A549 (cell line): ENCODE data around the gene CUX1. TPM values are rescaled to one million over a fixed set of nuclear protein-coding genes. Genes with fewer than 3 reads are reported as not detected.

Source experiments
- ATAC-seq, 2 experiments: fragments of 200-7000 bp in 1 of 2; fragments of >200 bp in 1 of 2; cut with Nextera tagmentation in 1 of 2; cut with Tn5 transposase in 1 of 2; 3 replicates each; pipeline versions ENCODE4 v1.8.0 to v1.9.1; 2018 to 2020; ENCODE audit warnings: mild to moderate bottlenecking in 1 of 2, moderate library complexity in 1 of 2
- CTCF ChIA-PET: fragments of 300-600 bp; sonication (Branson Sonifier 250); formaldehyde crosslinking; extraction: SDS; loops from one replicate; lab custom pipeline; 2021; ENCODE audit warnings: antibody characterized with exemption, inconsistent platforms; lab: Yijun Ruan, JAX
- POLR2A ChIA-PET: fragments of 350-600 bp; formaldehyde crosslinking; extraction: SDS; loops from one replicate; lab custom pipeline; 2021; ENCODE audit warnings: antibody characterized with exemption, inconsistent platforms; lab: Yijun Ruan, JAX
- DNase-seq, 2 experiments: peaks; one replicate each; pipeline versions ENCODE4 v3.0.0 to v3.0.0-alpha.2; 2011 to 2016; ENCODE audit warnings: low read depth in 1 of 2, low spot score in 1 of 2
- FAIRE-seq: peaks from 2 replicates; lab custom pipeline; 2011; peaks lifted over from hg19 to GRCh38; lab: Jason Lieb, UNC
- H3K27ac ChIP-seq, 2 experiments: fragments of >200 bp; sonication (Bioruptor Twin); formaldehyde crosslinking; 3 replicates each; pipeline ENCODE4 v1.5.1; 2016 to 2017
- H3K4me1 ChIP-seq: fragments of >200 bp; sonication (Bioruptor Twin); formaldehyde crosslinking; 3 replicates; pipeline ENCODE4 v1.6.1; 2016
- H3K4me2 ChIP-seq: fragments of >200 bp; sonication (Bioruptor Twin); formaldehyde crosslinking; 3 replicates; pipeline ENCODE4 v1.6.1; 2016
- H3K4me3 ChIP-seq: fragments of >200 bp; sonication (Bioruptor Twin); formaldehyde crosslinking; 3 replicates; pipeline ENCODE4 v1.5.1; 2016
- H3K9me3 ChIP-seq: fragments of >200 bp; sonication (Bioruptor Twin); formaldehyde crosslinking; 3 replicates; pipeline ENCODE4 v1.6.1; 2016
- ATOH8 ChIP-seq: fragments of 250-450 bp; sonication (Bioruptor Pico); IDR thresholded peaks from 2 replicates; pipeline ENCODE4 v1.5.0; 2020; ENCODE audit warnings: low read depth, mild to moderate bottlenecking, moderate library complexity
- BCL3 ChIP-seq: fragments of >200 bp; sonication (Bioruptor Twin); formaldehyde crosslinking; IDR thresholded peaks from 3 replicates; pipeline ENCODE4 v1.6.1; 2016
- CBX8 ChIP-seq: fragments of 200-600 bp; sonication (generic); IDR thresholded peaks from 2 replicates; pipeline ENCODE4 v1.6.1; 2016
- CHD2 ChIP-seq: fragments of 150-350 bp; IDR thresholded peaks from 2 replicates; pipeline ENCODE4 v1.6.1; 2014; ENCODE audit warnings: low read length; ENCODE audit not compliant: partially characterized antibody
- CHD4 ChIP-seq: fragments of 200-600 bp; sonication (generic); IDR thresholded peaks from 2 replicates; pipeline ENCODE4 v1.6.1; 2016; ENCODE audit warnings: antibody characterized with exemption, mild to moderate bottlenecking, borderline replicate concordance
- EHMT2 ChIP-seq: fragments of 200-600 bp; sonication (generic); IDR thresholded peaks from 2 replicates; pipeline ENCODE4 v1.6.1; 2016; ENCODE audit warnings: antibody characterized with exemption, low read depth, mild to moderate bottlenecking, moderate library complexity
- EP300 ChIP-seq, 2 experiments: fragments of >200 bp; sonication (Bioruptor Twin); formaldehyde crosslinking; IDR thresholded peaks; 2 replicates in 1 of 2; 3 replicates in 1 of 2; pipeline ENCODE4 v1.6.1; 2016 to 2017
- FOSB ChIP-seq: fragments of 250-450 bp; sonication (Bioruptor Pico); IDR thresholded peaks from 2 replicates; pipeline ENCODE4 v1.5.0; 2020; ENCODE audit warnings: mild to moderate bottlenecking, moderate library complexity
- FOSL2 ChIP-seq, 2 experiments: fragments of 450-650 bp in 1 of 2; fragments of >200 bp in 1 of 2; sonication (Bioruptor Twin) in 1 of 2; formaldehyde crosslinking; IDR thresholded peaks; 2 replicates each; pipeline versions ENCODE4 v1.5.0 to v1.6.1; 2016 to 2020; ENCODE audit warnings: mild to moderate bottlenecking in 1 of 2, moderate library complexity in 1 of 2
- FOXS1 ChIP-seq: fragments of 250-450 bp; sonication (Bioruptor Pico); IDR thresholded peaks from 2 replicates; pipeline ENCODE4 v1.5.0; 2020; ENCODE audit warnings: mild to moderate bottlenecking, moderate library complexity
- GATA3 ChIP-seq: IDR thresholded peaks from 2 replicates; pipeline ENCODE4 v1.6.1; 2012; ENCODE audit warnings: borderline replicate concordance
- HES2 ChIP-seq: fragments of >200 bp; sonication (Bioruptor Twin); formaldehyde crosslinking; IDR thresholded peaks from 2 replicates; pipeline ENCODE4 v1.6.1; 2016
- HEYL ChIP-seq: fragments of 250-450 bp; sonication (Bioruptor Pico); IDR thresholded peaks from 2 replicates; pipeline ENCODE4 v1.8.0; 2021; ENCODE audit warnings: mild to moderate bottlenecking, moderate library complexity
- HOXA7 ChIP-seq: fragments of 250-450 bp; sonication (Bioruptor Pico); IDR thresholded peaks from 2 replicates; pipeline ENCODE4 v1.5.0; 2020; ENCODE audit warnings: mild to moderate bottlenecking, moderate library complexity
- HOXB5 ChIP-seq: fragments of 250-450 bp; sonication (Bioruptor Pico); IDR thresholded peaks from 2 replicates; pipeline ENCODE4 v1.5.0; 2020; ENCODE audit warnings: mild to moderate bottlenecking, moderate library complexity
- KDM5A ChIP-seq: fragments of 200-600 bp; sonication (generic); IDR thresholded peaks from 2 replicates; pipeline ENCODE4 v1.6.1; 2016; ENCODE audit warnings: antibody characterized with exemption, mild to moderate bottlenecking
- MAX ChIP-seq: IDR thresholded peaks from 2 replicates; pipeline ENCODE4 v1.6.1; 2012
- NPAS2 ChIP-seq: fragments of 250-450 bp; sonication (Bioruptor Pico); IDR thresholded peaks from 2 replicates; pipeline ENCODE4 v1.8.0; 2022; ENCODE audit warnings: mild to moderate bottlenecking, moderate library complexity, borderline replicate concordance
- PBX3 ChIP-seq: IDR thresholded peaks from 2 replicates; pipeline ENCODE4 v1.6.1; 2012
- POLR2A ChIP-seq: IDR thresholded peaks from 2 replicates; pipeline ENCODE4 v1.6.1; 2012; ENCODE audit warnings: mild to moderate bottlenecking, low read length
- RARB ChIP-seq: fragments of 250-450 bp; sonication (Bioruptor Pico); IDR thresholded peaks from 2 replicates; pipeline ENCODE4 v1.8.0; 2021; ENCODE audit warnings: mild to moderate bottlenecking, moderate library complexity
- REST ChIP-seq: fragments of 200-600 bp; sonication (generic); IDR thresholded peaks from 2 replicates; pipeline ENCODE4 v1.6.1; 2016; ENCODE audit warnings: antibody characterized with exemption, mild to moderate bottlenecking, moderate library complexity
- RFX5 ChIP-seq: fragments of 450-650 bp; IDR thresholded peaks from 2 replicates; pipeline ENCODE4 v1.7.1; 2014; ENCODE audit warnings: antibody characterized with exemption, mild to moderate bottlenecking, moderate library complexity
- RNF2 ChIP-seq: fragments of 200-600 bp; sonication (generic); IDR thresholded peaks from 2 replicates; pipeline ENCODE4 v1.6.1; 2016; ENCODE audit warnings: low read depth, mild to moderate bottlenecking, antibody characterized with exemption, moderate library complexity, borderline replicate concordance
- SMC3 ChIP-seq: fragments of >200 bp; sonication (Bioruptor Twin); formaldehyde crosslinking; IDR thresholded peaks from 3 replicates; pipeline ENCODE4 v1.6.1; 2018; ENCODE audit warnings: inconsistent platforms
- TFCP2L1 ChIP-seq: fragments of 250-450 bp; sonication (Bioruptor Pico); IDR thresholded peaks from 2 replicates; pipeline ENCODE4 v1.5.0; 2021; ENCODE audit warnings: mild to moderate bottlenecking
- USF2 ChIP-seq: fragments of 450-650 bp; IDR thresholded peaks from 2 replicates; pipeline ENCODE4 v1.6.1; 2014; ENCODE audit warnings: antibody characterized with exemption
- WGBS: methylation state at CpG from one replicate; pipeline ENCODE4 v1.1.6; 2017; ENCODE audit errors: missing lambda C conversion rate; 5-methylcytosine and 5-hydroxymethylcytosine counted together
- polyA plus RNA-seq, 4 experiments: library from polyadenylated mRNA; depleted of rRNA in 3 of 4; stranded (reverse); fragments of >200 nt; fragmentation: RNase III in 1 of 4; extraction: RNeasy Plus Mini Kit Qiagen cat#74134 plus additional on column Dnase treatment in 1 of 4; gene quantifications; 2 replicates in 3 of 4; 3 replicates in 1 of 4; pipeline ENCODE4 v1.2.3, GENCODE V29; 2011 to 2017

The CUX1 gene
- polyA plus RNA-seq, 2 of the 4 experiments (the other 2 are of a cell fraction): 32.7 to 33.4 TPM

- TF ChIP-seq POLR2A (no peak), SMC3 (no peak), MAX (no peak), PBX3 (no peak), REST (no peak), HOXB5 (CRISPR knock-in tag) (no peak), RARB (CRISPR knock-in tag) (no peak), CBX8 (no peak), FOSB (CRISPR knock-in tag) (no peak), RNF2 (no peak)
- FAIRE-seq (no peak), ATAC-seq (no peak), DNase-seq (no peak)
- no peaks in the 10 kb centered on the region for H3K9me3 ChIP-seq
- H3K4me2 ChIP-seq: no peak overlapping the region
- POLR2A ChIA-PET: no interaction called here
- CTCF ChIA-PET: interaction anchor here (0.6 to 1.9 kb wide), 3 partner anchors 11 to 350 kb away, joined by 3 to 5 read pairs (median 3); no protein-coding TSS in a partner anchor
- H3K4me1 ChIP-seq: no peaks in the 10 kb centered on the region
- 0 out of 6 replicates have a peak overlapping the region, but pooled peaks of 1 of the 2 experiments have one; percentile 21 for H3K27ac ChIP-seq
- no peak overlapping the region for H3K4me3 ChIP-seq
- WGBS: 91% methylated on average over 3 of the region's 3 CpGs
These were observed 375.4 kb downstream of the CUX1 start for GRCh38 chr7:102192790-102193189.

GRCh38 chr7:102193806-102194205 is 376.4 kb downstream of the CUX1 start:
- no peak for FAIRE-seq
- TF ChIP-seq FOSL2 (IDR thresholded peaks at IDR 0.05) (no peak), FOSL2 (CRISPR knock-in tag; IDR thresholded peaks at IDR 0.05) (peak; percentile 73), HOXA7 (no peak), RFX5 (no peak)
- TF ChIP-seq, all 56 proteins: peak for 1
- Histone ChIP-seq H3K27ac (no peak overlapping the region), H3K9me3 (no peaks in the 10 kb centered on the region), H3K4me3 (no peak overlapping the region), H3K4me1 (no peaks in the 10 kb centered on the region), H3K4me2 (no peak overlapping the region)
- WGBS: 81% methylated on average over 8 of the region's 8 CpGs
- DNase-seq (no peak), ATAC-seq (no peak)
- ChIA-PET CTCF (interaction anchor here (0.6 to 1.9 kb wide), 2 partner anchors 12 to 76 kb away, joined by 3 to 5 read pairs; no protein-coding TSS in a partner anchor), POLR2A (no interaction called here)

GRCh38 chr7:102195361-102195760 is 377.9 kb downstream of the CUX1 start:
- ATAC-seq (no peak), FAIRE-seq (no peak), DNase-seq (no peak)
- no peak overlapping the region for H3K4me3 ChIP-seq
- H3K27ac ChIP-seq: no peak overlapping the region
- no peak for TF ChIP-seq ATOH8
- no peak for TF ChIP-seq BCL3
- TF ChIP-seq GATA3: no peak
- no peak for TF ChIP-seq KDM5A
- no peak for TF ChIP-seq NPAS2 (CRISPR knock-in tag)
- TF ChIP-seq EP300 (IDR thresholded peaks at IDR 0.05): no peak
- no peak for TF ChIP-seq FOXS1
- no peak for TF ChIP-seq HES2
- no peak for TF ChIP-seq CHD4
- TF ChIP-seq EHMT2: no peak
- TF ChIP-seq CHD2: no peak
- TF ChIP-seq USF2: no peak
- TF ChIP-seq TFCP2L1: no peak
- no peak for TF ChIP-seq HEYL (CRISPR knock-in tag)
- no peak for TF ChIP-seq HOXB5 (CRISPR knock-in tag)
- H3K9me3 ChIP-seq: no peaks in the 10 kb centered on the region
- 95% methylated on average over 31 of the region's 34 CpGs for WGBS
- CTCF ChIA-PET: interaction anchor here (0.6 to 1.6 kb wide), 5 partner anchors 13 to 77 kb away, joined by 3 to 5 read pairs (median 3); no protein-coding TSS in a partner anchor
- H3K4me1 ChIP-seq: no peaks in the 10 kb centered on the region
- H3K4me2 ChIP-seq: no peak overlapping the region
- POLR2A ChIA-PET: no interaction called here
